ENCODE results near the gene FAM72A.
"Not testable (repeated sequence)": the region's sequence is repeated elsewhere in the genome, so short reads cannot be mapped to it uniquely, and the experiment has no call there.

The FAM72A gene

DNA sequence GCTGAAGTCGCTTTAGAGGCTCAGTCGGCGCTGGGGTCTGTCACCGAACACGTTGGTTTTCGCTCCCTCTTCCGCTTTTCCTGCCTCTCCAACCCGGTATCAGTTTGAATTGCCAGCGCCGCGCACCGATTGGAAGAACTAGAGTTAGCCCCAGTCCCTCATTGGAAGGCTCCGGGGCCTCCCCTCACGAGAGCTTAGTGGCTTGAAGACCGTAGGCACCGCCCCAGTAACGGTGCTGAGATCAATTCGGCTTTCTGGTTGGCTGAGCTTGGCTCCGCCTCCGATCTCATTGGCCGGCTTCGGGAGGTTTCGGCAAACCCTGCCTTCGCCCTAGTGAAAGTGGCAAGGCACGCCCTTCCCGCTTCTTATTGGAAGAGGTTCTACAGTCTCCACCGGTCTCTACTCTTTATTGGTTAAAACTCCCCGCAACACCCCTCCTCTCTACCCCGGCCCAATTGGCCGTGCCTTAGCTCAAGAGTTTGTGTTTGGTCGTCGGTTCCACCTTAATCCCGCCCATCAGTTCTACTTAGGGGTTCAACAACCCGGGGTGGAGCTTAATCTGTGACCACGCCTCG, at the start of gene FAM72A:
TSS of gene FAM72A (minus strand) at position 51 of the 575 bp plus-strand sequence. CDS start 814 bp downstream, outside the sequence.
- peak; percentile 93 for DNase-seq

DNA sequence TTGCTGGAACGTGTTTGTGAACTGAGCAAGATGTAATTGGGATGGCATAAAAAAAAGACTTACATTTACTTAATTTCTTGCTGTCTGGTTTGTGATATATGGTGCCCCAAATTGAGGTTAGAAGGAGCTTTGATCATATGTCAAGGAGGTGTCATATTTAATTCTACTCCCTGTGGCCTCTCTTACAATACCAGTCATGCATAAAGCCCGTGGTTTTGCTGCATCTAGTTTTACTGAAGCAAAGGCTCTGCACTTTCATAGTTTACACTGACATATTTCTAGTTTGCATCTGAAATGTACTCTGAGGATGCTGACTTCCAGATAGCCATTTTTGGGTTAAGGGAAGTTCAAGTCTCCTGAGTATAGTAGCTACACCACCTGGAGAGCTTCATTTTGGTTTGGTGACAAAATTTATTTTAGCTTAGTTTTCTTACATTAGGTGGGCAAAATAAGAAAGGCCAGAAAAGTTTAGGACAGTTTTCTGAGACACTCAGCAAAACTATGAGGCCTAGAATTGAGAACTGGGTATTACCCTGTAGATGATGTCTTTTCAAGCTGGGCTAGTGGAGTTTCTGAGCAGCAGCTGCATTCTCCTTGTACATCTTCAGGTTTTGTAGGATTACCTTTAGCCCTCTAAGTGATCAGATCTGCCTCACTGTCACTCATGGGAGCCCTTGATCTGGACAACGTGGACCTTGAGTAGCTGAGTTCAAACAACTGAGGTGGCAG, 48.5 kb upstream of the FAM72A start:
- not testable (repeated sequence) for DNase-seq

DNA sequence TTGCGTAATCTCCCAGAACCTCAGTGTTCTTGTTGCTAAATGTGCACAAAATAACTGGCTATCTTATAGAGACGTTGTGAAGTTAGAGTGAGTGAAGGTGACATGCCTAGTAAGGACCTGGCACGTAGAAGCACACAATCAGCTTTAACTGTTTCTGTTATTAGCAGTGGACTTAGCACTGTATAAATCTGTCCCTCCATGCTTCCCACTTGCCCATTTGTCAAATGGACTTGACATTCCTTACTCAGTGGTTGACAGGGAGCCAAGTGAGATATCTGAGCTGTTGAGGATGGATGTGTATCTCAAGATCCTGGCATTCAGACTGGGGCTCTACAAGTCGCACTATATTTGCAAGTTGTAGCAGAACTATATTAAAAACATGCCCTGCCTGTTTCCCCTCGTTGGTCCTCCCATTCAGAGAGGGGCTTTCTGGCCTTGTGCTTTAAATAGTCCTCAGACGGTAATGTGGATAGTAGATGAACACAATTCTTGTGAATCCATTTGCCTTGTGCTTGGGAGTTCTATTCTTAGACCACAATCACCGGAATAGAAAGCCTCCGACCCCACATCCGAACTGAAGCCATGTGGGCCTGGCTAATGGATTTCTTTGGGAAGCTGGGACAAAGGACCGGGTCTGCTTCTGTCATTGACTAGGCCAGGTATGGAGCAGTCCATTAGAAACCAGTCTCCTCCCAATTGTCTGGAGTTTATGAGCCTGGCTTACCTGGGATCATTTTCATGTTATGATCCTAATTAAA, 43.7 kb upstream of the FAM72A start:
- DNase-seq, result not testable (repeated sequence)

DNA sequence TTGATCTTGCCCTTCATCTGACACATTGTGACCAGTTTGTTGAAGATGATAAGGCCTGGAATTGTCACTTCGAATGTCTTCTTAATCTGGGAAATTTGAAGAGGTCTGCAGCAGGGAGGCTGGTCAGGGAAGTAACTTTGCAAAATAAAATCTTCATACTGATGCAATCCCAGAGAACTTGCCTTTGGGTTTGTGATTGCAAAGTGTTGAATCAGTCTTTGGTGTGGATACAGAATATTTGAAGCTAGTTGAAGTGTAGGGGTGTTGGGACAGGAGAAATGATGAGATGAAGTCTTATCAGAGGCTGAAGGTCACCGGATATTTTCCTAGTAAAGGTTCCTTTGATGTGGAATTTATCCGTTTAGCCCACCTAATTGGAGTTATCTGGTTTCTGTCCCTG, 42.8 kb upstream of the FAM72A start:
- not testable (repeated sequence) for DNase-seq

DNA sequence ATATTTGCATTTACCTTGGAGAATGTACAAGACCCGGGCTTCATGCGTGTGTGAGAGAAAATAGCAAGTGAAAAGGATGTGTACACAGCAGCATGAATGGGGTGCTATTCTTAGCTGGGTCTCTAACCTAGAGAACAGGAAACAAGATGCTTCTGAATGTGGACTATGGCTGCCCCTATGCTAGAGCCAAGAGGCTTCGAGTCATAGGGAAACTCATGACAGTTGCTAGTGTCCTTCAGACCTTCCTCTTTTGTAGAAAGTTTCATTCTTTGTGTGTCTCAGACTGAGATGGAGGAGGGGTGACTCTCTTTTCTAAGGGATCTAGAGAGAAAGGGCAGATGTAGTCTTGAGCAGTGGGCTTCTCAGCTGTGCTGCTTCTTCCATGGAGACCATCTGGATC, 40.7 kb upstream of the FAM72A start:
- DNase-seq, result not testable (repeated sequence)

DNA sequence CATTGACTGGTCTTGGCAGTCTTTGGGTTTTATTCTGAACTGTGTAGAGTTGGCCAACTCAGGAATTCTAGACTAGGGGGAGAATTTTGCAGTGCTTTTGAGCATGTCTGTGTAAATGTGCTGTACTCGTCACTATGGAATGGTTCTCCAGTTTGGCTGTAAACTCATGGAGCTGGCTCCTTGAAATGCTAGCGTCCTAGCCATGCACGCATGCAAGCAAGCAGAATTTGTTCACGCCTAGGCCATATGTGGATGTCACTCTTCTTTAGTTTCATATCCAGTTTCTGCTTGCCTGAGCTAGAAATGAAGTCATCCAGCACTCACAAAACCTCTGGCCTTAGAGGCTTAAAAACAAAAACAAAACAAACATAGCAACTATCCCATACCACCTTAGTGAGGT, 37.6 kb upstream of the FAM72A start:
- DNase-seq, result not testable (repeated sequence)

DNA sequence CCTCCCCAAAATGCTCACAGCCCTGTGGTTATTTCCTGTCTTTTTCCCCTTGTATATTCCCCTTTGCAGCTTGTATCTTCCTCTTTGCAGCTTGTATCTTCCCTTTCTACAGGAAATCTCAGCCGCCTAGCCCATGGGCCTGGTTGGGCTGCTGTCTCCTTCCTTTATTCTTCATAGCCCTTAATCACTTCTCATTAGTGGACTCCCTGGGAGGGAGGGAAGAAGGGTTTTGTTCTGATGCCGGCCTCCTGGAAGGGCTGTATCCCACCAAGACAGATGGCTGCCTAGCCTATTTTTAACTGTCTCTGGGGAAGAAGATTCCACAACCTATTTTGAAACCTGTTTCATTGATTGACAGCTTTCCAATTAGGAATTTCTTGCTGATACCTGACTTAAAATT, 32.6 kb upstream of the FAM72A start:
- not testable (repeated sequence) for DNase-seq

DNA sequence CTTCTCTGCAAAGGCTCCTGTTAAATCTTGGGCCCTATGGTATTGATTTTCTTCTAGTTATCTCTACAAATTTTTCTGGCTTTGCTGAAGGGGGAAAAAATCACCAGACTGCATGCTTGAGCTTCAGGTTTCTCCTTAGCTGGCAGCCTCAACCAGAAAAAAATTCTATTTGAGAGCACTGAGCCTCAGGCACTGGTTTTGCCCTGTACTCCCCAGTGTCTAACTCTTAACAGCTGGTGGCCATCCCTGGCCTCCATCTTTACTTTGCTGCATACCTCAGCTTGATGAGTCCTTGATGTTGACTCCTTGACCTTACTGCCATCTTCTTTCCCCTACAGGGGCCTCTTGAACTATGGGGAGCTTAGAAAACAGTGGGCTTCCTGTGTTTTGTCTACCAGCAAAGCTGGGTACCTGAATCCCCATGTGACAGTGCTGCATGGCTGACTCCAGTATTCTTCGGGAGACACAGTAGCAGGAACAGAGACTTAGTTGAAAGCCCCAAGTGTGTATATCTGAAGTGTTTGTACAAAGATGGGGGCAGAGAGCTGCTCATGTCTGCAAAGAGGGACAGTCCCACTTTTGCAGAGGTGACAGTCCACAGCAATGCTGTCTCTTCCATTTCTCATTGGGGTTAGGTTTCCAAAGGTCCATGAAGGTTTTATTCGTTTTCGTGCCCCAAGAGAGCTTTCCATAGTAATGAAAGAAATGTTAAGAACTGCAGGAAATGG, 31.7 kb upstream of the FAM72A start:
- not testable (repeated sequence) for DNase-seq

DNA sequence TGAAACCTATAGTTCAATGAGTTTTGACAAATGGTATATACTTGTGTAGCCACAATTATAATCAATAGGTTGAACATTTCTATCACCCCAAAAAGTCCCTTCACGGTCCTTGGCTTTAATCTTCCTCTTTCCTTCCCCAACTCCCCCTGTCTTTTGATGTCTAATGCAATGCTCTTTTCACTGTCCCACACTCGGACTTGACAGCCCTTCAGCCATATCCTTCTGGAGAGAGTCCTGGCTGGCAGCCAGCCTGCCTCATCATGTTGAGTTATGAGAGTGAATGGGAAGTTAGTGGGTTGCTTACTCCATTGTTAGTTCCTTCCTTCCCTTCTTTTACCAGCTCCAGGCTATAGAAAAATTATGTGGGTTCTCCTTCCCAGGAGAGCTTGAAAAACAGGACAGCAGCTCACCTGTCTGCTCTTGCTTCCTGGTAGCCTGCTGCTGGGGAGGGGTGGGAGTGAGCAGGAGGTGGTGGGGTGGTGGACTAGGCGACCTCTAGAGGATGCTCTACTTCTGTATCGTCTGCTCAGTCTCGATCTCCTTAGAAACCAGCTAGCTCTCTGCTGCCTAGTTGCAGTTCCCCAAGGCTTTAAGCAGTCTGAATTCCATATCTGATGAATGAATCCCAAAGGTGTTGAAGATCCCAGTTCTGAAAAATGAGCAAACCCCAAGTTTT, 30.5 kb upstream of the FAM72A start:
- DNase-seq, result not testable (repeated sequence)

DNA sequence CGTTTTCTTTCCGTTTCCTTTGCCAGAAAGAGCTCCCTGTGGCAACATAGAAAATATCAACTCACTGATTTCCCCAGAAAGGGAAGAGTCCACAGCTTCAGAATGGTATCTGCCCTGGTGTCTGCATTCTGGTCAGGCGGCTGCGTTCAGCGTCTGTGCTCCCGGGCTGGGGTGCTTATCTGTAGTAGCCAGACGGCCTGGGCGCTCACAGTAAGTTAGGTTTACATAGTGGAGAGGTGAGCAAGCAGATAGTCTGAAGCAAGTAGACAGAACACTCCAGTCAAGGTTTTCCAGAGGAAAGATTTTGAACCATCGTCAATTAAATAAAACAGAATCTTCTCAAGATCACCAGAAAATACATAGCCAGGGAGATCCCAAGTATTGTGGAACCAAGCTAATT, 29.4 kb upstream of the FAM72A start:
- not testable (repeated sequence) for DNase-seq

DNA sequence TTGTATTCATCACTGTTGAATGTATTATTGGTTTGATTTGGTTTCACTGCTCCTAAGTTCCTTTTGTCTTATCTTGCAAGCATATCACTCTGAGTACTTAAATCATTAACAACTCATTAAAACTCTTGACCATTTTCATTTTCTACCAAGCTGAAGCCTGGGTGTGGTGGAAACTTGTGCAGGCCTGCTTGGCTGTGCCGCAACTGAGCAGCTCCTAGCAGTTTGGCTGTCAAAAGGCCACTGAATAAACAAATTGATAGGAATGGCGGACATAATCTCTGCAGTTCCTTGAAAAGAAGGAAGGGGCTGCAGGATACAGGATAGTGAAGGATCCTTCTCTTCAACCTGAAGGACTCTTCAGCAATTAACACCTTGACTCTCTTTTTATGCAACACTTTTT, 26.6 kb upstream of the FAM72A start:
- not testable (repeated sequence) for DNase-seq

DNA sequence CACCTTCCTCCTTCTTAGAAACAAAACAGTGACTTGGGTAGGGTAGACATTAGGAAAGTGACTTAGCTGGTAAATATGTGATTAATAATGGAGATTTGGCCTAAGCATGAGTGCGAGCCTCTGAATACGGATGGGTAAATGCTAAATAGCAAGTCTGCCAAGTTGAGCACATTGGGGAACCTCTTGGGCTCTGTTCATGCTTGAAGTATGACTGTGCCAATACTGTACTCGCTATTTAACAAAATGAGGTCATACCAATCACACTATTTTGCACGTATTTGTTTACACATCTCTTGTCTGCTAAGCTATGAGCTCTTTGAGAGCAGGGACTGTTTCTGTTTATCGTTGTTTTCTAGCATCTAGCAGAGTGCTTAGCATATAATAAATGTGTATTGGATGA, 24.2 kb upstream of the FAM72A start:
- DNase-seq, result not testable (repeated sequence)

DNA sequence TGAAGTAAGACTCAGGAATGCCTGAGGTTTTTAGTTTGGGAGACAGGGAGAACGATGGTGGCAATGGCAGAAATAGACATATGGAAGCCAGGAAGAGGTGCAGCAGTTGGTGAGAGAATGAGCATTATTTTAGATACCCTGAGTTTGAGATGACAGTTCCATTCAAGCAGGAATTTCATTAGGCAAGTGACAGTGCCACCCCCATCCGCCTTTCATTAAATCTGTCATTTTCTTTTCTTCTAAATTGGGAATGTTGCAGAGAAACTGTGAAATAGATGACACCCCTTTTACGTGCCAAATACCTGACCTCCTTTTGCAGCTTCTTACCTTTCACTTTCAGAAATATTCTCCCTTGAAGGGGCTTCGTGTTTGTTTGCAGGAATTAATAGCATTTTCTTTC, 22.7 kb upstream of the FAM72A start:
- DNase-seq, result not testable (repeated sequence)

DNA sequence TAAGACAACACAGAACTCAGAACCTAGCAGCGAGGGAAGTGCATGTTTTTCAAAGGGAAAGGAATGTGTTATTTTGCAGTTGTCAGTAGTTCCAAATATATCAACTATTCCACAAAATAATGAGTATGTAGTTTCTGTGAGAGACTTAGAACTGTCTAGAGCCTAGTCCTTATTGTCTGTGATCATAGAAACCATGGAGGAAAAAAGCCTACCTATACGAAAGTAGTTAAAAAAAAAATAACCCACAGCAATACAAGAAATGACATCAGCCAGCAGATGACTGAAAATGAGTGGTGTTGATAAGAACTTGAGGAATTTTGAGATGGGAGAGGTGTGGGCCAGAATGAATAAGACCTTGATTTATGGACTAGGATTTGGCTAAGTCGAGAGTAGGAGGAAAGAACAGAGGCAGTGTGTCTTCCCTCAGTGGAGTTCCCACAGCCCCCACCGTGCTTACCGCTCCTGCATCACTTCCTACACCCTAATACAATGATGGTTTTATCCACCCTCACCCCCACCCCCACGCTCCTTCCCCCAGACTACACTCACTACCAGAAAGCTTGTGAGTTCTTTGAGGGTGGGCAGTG, 21.6 kb upstream of the FAM72A start:
- DNase-seq, result not testable (repeated sequence)

DNA sequence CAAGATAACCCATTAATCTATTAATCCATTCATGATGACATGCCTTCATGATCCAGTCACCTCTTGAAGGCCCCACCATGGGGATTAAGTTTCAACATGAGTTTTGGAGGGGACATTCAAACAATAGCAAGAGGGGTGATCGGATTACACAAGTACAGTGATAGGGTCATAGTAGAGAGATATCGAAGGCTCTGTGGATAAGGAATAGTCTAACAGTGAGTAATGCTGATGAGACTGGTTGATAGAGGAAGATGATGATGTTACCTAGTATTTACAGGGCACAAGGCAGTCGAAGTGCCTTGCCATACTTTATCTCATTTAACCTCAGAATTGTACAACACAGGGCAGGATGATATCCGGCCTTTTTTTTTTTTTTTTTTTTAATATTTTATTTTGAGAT, 18.9 kb upstream of the FAM72A start:
- not testable (repeated sequence) for DNase-seq

DNA sequence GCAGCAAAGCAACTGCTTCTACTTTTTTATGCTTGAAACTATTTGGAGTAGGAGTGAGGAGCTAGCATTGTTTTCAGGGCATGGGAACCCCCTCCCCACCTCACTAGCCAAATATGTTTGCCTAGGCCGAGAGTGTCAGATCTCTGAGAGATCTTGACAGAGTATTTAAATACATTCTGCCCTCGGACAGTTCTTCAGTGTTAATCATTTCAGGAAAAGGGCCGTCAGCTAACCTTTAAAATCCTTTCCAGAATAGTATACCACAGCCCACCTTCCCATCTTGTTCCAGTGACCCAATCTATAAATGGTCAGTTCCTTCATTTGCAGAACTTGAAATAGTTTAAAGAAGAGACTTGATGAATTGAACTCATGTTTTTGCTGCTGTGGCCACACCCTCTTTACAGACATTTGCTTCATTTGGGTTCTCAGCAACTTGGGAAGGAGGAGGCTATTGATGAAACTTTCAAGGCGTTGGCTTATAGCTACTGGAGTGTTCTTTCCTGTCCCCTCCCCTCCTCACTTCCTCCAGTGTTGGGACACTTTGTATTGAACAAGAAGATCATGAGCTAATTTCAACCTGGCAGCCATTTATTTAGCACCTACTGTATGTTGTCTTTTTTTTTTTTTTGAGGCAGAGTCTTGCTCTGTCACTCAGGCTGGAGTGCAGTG, 17.8 kb upstream of the FAM72A start:
- DNase-seq, result not testable (repeated sequence)

DNA sequence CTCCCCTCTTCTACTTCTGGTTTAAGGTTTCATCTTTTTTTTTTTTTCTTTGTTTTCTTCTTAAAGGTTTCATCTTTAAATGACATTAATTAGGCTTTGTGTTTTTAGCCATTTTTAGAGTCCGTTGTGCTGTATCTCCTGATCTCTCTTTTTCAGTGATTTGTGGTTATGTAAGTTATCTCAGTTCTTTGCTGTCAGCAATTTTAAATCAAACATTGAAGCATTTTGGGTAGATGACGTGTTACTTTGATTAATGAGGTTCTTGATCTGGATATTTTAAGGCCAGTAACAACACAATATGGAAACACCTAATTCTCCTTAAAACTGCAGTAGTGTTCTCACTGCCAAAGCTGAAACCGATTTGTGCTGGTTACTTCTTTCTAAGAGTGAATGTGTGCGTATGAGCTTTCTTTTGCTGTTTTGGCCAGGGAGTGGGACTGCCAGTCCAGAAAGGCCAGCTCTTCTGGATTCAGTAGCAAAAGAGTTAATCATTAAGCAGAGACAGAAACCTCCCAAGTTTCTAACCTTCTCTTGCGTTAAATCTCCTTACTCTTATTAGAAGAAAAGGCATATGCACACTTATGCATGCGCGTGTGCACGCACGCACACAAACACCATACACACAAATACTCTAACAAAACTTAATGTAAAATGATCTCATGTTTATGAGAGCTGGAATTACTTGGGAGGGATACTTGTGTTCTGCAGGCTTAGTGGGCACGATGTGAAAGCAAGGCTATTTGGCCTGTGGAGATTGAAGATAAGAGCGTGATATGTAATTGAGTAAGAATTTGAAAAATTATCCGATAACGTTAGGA, 17.1 kb upstream of the FAM72A start:
- DNase-seq, result not testable (repeated sequence)

DNA sequence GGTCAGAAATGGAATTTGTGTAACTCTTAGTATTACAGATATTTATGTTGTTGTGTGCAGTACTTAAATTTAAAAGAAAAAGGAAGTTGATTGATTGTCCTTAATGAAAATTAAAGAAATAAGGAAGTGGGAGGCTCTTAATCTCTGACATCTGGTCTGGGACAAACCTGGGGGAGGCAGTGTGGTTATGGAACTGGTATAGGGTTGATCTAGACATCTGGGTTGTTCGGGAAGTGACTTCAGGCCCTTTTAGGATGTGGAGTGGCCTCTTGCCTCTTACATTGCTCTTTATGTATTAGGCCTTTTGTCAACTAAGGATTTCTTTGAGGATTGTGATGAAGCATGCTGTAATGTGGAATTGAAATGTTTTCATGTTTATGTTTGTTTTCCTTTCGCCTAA, 16.1 kb upstream of the FAM72A start:
- DNase-seq, result not testable (repeated sequence)

DNA sequence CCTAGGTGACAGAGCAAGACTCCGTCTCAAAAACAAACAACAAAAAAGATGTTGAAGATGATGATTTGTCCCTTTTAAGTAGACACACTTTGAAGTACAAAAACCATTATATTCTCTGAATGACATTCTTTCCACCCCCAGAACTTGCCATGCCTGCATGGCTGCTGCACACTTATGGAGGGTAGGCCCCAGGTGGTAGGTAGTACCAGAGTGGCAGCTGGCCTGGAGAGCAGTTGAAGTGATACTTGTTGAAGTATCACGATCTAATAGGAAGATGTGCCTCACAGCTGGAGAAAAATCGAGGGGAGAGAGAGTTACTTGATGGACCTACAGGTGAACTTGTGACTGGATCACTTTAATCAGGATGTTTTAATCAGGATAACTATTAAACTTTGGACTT, 15.6 kb upstream of the FAM72A start:
- DNase-seq, result not testable (repeated sequence)

DNA sequence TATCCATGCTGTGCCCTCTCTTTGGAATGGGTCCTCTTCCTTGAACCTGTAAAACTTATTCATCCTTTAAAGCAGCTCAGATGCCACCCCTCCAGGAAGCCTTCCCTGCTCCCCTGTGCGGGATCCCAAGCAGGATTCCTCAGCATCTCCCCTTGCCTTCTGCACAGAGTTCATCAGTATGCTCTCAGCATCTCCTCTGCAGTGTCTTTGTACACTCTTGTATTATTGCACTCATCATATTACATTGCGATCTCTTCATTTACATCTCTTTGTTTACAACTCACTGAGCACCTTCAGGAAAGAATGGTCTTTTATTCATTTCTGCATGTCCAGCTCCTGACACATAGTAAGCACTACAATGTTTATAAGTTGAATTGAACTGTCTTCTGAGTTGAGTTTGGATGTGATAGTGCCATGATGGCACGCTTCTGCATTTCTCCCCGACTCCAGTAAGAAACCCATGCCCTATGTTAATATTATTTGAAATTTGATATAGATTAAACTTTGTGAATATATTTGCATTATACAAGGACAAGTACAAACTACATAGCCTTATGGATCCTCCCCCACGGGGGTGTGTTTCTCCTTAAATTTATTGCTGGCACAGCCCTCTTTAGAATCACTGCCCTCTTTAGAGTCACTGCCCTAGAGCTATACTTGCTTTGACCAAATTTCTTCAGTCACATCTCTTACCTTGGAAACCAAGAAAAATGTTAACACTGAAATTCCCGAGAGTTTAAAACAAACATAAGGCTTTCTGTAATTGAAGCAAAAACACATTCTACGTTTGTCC, 13.2 kb upstream of the FAM72A start:
- not testable (repeated sequence) for DNase-seq
